ENCODE data around the gene ACBD3.

Gene ACBD3

DNA sequence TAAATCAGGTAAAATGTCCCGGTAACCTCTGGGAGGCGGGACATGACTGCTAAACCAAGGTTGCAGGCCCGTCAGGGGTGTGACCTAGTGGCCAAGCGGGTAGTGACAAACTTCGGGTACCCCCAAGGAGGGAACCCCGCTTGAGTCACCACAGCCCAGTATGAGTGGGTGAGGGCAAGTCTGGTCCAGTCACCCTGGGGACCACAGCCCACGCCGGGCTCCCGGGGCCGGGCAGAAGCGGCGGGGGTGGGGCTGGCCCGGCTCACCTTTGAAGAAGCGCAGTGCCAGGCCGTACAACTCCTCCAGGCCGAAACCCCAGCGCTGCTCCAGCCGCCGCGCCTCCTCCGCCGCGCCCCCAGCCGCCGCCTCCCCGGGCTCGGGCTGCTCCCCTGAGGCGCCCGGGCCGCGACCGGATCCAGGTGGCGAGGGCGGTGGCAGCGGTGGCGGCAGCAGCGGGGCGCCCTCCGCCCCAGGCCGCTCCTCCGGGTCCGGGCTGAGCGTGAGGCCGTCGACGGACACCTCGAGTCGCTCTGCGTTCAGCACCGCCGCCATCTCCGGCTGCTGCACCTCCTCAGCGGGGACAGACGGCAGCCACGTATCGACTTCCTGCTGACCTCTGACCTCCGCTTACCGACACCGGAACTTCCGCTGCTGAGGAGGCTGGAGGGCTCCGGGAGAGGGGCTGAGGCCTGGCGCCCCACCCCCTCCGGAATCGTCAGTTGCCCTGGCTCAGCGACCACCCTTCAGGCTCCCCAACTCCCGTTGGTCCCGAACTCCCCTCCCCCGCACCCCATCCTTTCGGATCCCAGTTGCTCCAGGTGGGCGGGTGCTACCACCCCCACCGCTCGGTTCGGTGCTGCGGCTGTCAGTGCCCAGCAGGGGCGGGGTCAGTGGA, at the start of gene ACBD3:
TSS of gene ACBD3 (minus strand) at position 618 of the 895 bp plus-strand sequence. CDS start at position 552, 66 bp downstream.
- Histone ChIP-seq H3K27me3 (ENCODE audit: control insufficient read depth in 5 of 5, insufficient read depth in 4 of 5, low read length in 5 of 5) (no peaks in the 10 kb centered on the region), H3K36me3 (ENCODE audit: control insufficient read depth in 5 of 5, insufficient read depth in 5 of 5, low read length in 5 of 5) (no peaks in the 10 kb centered on the region), H3K9me3 (ENCODE audit: control insufficient read depth in 5 of 5, low read length in 5 of 5) (no peaks in the 10 kb centered on the region), H3K4me3 (ENCODE audit: low read depth in 1 of 5, low read length in 5 of 5) (peak within 1 kb of the TSS; percentile 85 to 94 (median 90)), H3K4me1 (ENCODE audit: control insufficient read depth in 5 of 5, insufficient read depth in 5 of 5, low read length in 5 of 5) (peaks cover 2 to 43% (median 40%) of the 10 kb centered on the region in 5 donors), H3K27ac (ENCODE audit: low read depth, low read length) (peak within 1 kb of the TSS; percentile 92), H3K9ac (ENCODE audit: low read length in 5 of 5) (peak within 1 kb of the TSS; percentile 75 to 94 (median 87))

DNA sequence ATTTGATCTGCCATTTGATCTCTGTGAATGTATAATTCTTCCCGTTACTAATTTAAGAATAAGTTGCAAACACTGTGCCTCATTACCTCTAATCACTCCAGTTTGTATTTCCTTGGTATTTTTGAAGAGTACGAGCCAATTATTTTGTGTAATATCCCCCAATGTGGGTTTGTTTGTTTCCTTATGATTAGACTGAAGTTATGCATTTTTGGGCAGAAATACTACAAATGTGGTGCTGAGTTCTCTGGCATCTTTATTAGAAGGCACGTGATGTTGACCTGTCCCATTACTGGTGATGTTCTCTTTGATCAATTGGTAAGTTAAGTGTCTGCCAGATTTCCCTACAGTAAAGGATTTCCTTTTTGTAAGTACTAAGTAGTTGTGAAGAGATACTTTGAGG, 47.3 kb upstream of the ACBD3 start:
- Histone ChIP-seq H3K9ac (ENCODE audit: low read length in 5 of 5) (no peak overlapping the region), H3K4me1 (ENCODE audit: control insufficient read depth in 5 of 5, insufficient read depth in 5 of 5, low read length in 5 of 5) (no peaks in the 10 kb centered on the region), H3K27me3 (ENCODE audit: control insufficient read depth in 5 of 5, insufficient read depth in 4 of 5, low read length in 5 of 5) (no peaks in the 10 kb centered on the region), H3K9me3 (ENCODE audit: control insufficient read depth in 5 of 5, low read length in 5 of 5) (no peaks in the 10 kb centered on the region), H3K27ac (ENCODE audit: low read depth, low read length) (no peak overlapping the region), H3K36me3 (ENCODE audit: control insufficient read depth in 5 of 5, insufficient read depth in 5 of 5, low read length in 5 of 5) (peaks cover 0 to 8% (median 3%) of the 10 kb centered on the region in 5 donors), H3K4me3 (ENCODE audit: low read depth in 1 of 5, low read length in 5 of 5) (no peak overlapping the region)

DNA sequence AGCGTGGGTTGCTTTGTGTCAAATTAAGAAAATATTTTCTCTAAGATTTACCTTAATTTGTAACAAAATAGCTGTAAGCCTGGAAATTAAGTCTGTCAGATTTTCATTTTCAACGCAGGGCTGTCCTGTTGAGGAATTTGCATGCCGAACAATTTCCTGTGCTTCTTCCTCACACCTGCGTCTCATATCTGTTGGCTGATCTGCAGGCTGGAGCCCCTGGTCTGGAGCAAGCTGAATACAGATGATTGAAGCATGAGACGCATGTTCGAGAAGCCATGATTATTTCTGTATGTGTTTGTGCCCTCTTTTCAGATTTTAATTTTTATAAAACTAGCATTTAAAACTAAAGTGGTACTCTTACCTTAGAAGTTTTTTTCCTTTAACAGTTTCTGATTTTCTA, 46.8 kb upstream of the ACBD3 start:
- no peak overlapping the region for H3K27ac ChIP-seq (ENCODE audit: low read depth, low read length)
- H3K4me1 ChIP-seq (ENCODE audit: control insufficient read depth in 5 of 5, insufficient read depth in 5 of 5, low read length in 5 of 5), result no peaks in the 10 kb centered on the region
- peaks cover 0 to 8% (median 3%) of the 10 kb centered on the region in 5 donors for H3K36me3 ChIP-seq (ENCODE audit: control insufficient read depth in 5 of 5, insufficient read depth in 5 of 5, low read length in 5 of 5)
- H3K27me3 ChIP-seq (ENCODE audit: control insufficient read depth in 5 of 5, insufficient read depth in 4 of 5, low read length in 5 of 5), result no peaks in the 10 kb centered on the region
- H3K9me3 ChIP-seq (ENCODE audit: control insufficient read depth in 5 of 5, low read length in 5 of 5), result no peaks in the 10 kb centered on the region
- H3K9ac ChIP-seq (ENCODE audit: low read length in 5 of 5), result no peak overlapping the region
- no peak overlapping the region for H3K4me3 ChIP-seq (ENCODE audit: low read depth in 1 of 5, low read length in 5 of 5)

DNA sequence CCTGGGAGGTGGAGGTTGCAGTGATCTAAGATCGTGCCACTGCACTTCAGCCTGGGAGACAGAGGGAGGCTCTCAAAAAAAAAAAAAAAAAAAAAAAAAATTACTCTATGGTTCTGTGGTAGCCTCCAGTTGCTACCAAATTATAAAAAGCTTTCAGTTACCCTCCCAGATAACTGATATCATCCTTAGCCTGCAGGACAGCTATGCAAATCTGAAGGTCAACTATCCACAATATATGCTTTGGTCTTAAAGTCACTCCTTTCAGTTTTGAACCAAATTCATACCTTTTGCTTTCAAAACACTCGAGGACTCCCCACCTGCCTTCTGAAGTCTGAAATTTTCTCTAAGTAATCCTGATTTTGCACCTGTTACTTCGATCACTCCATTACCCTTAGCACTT, 40.1 kb upstream of the ACBD3 start:
- H3K27ac ChIP-seq (ENCODE audit: low read depth, low read length), result no peak overlapping the region
- no peak overlapping the region for H3K9ac ChIP-seq (ENCODE audit: low read length in 5 of 5)
- peaks cover 0 to 12% (median 11%) of the 10 kb centered on the region in 5 donors for H3K4me1 ChIP-seq (ENCODE audit: control insufficient read depth in 5 of 5, insufficient read depth in 5 of 5, low read length in 5 of 5)

DNA sequence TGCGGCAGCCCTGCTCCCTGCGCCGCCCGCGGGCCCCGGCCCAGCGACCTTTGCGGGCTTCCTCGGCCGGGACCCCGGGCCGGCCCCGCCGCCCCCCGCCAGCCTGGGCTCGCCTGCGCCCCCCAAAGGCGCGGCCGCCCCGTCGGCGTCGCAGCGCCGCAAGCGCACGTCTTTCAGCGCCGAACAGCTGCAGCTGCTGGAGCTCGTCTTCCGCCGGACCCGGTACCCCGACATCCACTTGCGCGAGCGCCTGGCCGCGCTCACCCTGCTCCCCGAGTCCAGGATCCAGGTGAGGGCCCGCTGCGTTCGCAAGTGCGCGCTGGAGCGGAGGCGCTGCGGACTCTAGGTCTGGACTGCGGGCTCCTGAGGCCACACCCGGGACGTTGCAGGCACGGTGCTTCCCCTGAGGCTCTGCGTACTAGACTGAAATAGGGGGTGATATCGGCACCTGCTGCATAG, 37.3 kb upstream of the ACBD3 start:
- peaks cover 0 to 12% (median 11%) of the 10 kb centered on the region in 5 donors for H3K4me1 ChIP-seq (ENCODE audit: control insufficient read depth in 5 of 5, insufficient read depth in 5 of 5, low read length in 5 of 5)
- H3K27me3 ChIP-seq (ENCODE audit: control insufficient read depth in 5 of 5, insufficient read depth in 4 of 5, low read length in 5 of 5), result peaks cover 3 to 15% (median 10%) of the 10 kb centered on the region in 5 donors
- H3K36me3 ChIP-seq (ENCODE audit: control insufficient read depth in 5 of 5, insufficient read depth in 5 of 5, low read length in 5 of 5), result no peaks in the 10 kb centered on the region
- no peak overlapping the region for H3K27ac ChIP-seq (ENCODE audit: low read depth, low read length)
- H3K4me3 ChIP-seq (ENCODE audit: low read depth in 1 of 5, low read length in 5 of 5), result peak overlapping the region in 4 of 5 donors; percentile 47 to 56 (median 54)
- no peaks in the 10 kb centered on the region for H3K9me3 ChIP-seq (ENCODE audit: control insufficient read depth in 5 of 5, low read length in 5 of 5)
- no peak overlapping the region for H3K9ac ChIP-seq (ENCODE audit: low read length in 5 of 5)

More for the DNA sequence above, 40.1 kb upstream of the ACBD3 start:
- Histone ChIP-seq H3K36me3 (ENCODE audit: control insufficient read depth in 5 of 5, insufficient read depth in 5 of 5, low read length in 5 of 5) (peaks cover 0 to 8% (median 0%) of the 10 kb centered on the region in 5 donors), H3K9me3 (ENCODE audit: control insufficient read depth in 5 of 5, low read length in 5 of 5) (no peaks in the 10 kb centered on the region), H3K27me3 (ENCODE audit: control insufficient read depth in 5 of 5, insufficient read depth in 4 of 5, low read length in 5 of 5) (peaks cover 3 to 15% (median 10%) of the 10 kb centered on the region in 5 donors), H3K4me3 (ENCODE audit: low read depth in 1 of 5, low read length in 5 of 5) (no peak overlapping the region)

DNA sequence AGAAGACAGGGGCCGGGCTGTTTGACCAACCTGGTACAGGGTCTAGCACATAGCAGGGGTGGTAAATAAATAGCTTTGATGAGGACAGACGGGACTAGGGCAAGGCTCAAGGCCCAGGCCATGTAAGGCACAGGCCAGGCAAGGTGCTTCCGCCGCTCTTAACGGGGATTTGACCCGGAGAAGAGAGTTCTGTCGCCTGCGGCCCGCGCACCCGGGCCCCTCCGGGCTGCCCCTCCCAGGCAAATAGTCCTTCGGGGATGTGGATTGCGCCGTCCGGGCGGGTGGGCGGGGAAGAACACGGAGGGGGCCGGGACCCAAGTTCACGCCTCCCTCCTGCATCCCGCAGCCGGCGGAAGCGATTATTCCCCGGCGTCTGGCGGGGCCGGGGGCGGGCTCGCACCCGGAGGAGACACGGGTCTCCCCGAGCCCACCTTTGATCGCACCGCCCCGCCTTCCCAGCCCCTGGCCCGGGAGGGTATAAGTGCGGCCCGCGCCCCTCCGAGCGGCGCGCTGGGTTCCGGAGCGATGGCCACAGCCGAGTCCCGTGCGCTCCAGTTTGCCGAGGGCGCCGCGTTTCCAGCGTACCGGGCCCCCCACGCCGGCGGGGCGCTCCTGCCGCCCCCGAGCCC, 36.7 kb upstream of the ACBD3 start, which contains the start of gene MIXL1:
TSS of gene MIXL1 (plus strand) at position 508 of the 629 bp plus-strand sequence. CDS start at position 526, 18 bp downstream.
- Histone ChIP-seq H3K27me3 (ENCODE audit: control insufficient read depth in 5 of 5, insufficient read depth in 4 of 5, low read length in 5 of 5) (peaks cover 3 to 15% (median 10%) of the 10 kb centered on the region in 5 donors), H3K27ac (ENCODE audit: low read depth, low read length) (no peak within 1 kb of the TSS), H3K9ac (ENCODE audit: low read length in 5 of 5) (no peak within 1 kb of the TSS), H3K4me1 (ENCODE audit: control insufficient read depth in 5 of 5, insufficient read depth in 5 of 5, low read length in 5 of 5) (peaks cover 0 to 12% (median 11%) of the 10 kb centered on the region in 5 donors), H3K4me3 (ENCODE audit: low read depth in 1 of 5, low read length in 5 of 5) (peak within 1 kb of the TSS in 4 of 5 donors; percentile 47 to 56 (median 54)), H3K36me3 (ENCODE audit: control insufficient read depth in 5 of 5, insufficient read depth in 5 of 5, low read length in 5 of 5) (no peaks in the 10 kb centered on the region), H3K9me3 (ENCODE audit: control insufficient read depth in 5 of 5, low read length in 5 of 5) (no peaks in the 10 kb centered on the region)

DNA sequence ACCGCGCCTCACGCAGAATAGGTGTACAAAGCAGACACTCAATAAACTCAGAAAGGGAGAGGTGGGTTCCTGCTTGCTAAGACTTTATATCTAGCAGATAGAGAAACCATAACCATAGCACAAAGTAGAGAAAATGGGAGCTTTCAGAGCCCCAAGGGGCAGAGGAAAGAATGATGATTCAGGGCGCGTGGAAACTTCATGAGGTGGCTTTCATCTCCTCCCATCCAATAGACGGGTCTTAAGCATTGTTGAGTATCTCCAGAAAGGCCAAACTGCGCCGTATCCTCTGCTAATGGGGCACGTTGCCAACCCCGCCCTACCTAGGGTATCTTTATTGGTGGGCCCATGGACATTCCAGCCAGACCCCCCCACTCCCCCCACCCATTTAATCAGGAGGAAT, 36.1 kb upstream of the ACBD3 start:
- Histone ChIP-seq H3K9me3 (ENCODE audit: control insufficient read depth in 5 of 5, low read length in 5 of 5) (no peaks in the 10 kb centered on the region), H3K27me3 (ENCODE audit: control insufficient read depth in 5 of 5, insufficient read depth in 4 of 5, low read length in 5 of 5) (peaks cover 3 to 15% (median 10%) of the 10 kb centered on the region in 5 donors), H3K36me3 (ENCODE audit: control insufficient read depth in 5 of 5, insufficient read depth in 5 of 5, low read length in 5 of 5) (no peaks in the 10 kb centered on the region), H3K4me3 (ENCODE audit: low read depth in 1 of 5, low read length in 5 of 5) (no peak overlapping the region), H3K4me1 (ENCODE audit: control insufficient read depth in 5 of 5, insufficient read depth in 5 of 5, low read length in 5 of 5) (peaks cover 0 to 12% (median 11%) of the 10 kb centered on the region in 5 donors), H3K27ac (ENCODE audit: low read depth, low read length) (no peak overlapping the region), H3K9ac (ENCODE audit: low read length in 5 of 5) (no peak overlapping the region)

DNA sequence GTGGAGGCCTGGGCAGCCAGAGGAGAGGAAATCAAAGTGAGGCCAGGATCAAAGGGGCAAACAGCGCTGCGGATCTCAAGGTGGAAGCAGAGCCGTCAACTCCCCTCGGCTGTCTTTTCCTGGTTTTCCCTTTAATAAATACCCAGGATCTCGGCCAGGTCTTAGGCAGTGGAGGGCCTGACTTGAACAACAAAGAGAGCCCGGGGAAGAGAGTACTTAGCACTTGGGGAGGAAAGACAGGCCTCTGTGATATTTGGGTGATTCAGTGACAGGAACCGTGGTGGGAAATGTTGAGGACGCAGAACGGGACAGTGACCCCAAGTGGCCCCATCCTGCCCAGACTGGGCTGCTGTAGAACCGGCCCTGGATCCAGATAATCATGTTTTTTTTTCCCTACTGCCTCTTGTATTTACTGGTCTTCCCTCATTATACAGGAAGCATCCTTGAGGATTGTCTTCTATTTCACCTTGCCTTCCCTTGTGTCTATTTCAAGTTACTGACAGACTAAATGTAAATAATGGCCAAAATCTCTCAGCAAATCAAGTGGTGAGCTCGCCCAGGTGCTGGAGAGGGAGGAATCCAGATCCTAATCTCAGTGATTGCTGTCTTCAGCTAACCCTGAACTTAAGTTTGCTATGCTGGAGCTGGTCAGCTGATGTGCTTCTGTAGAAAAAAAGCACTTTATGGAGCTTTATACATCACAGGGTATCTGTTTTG, 34.1 kb upstream of the ACBD3 start:
- peaks cover 3 to 15% (median 10%) of the 10 kb centered on the region in 5 donors for H3K27me3 ChIP-seq (ENCODE audit: control insufficient read depth in 5 of 5, insufficient read depth in 4 of 5, low read length in 5 of 5)
- peaks cover 0 to 12% (median 11%) of the 10 kb centered on the region in 5 donors for H3K4me1 ChIP-seq (ENCODE audit: control insufficient read depth in 5 of 5, insufficient read depth in 5 of 5, low read length in 5 of 5)
- no peak overlapping the region for H3K9ac ChIP-seq (ENCODE audit: low read length in 5 of 5)
- no peaks in the 10 kb centered on the region for H3K36me3 ChIP-seq (ENCODE audit: control insufficient read depth in 5 of 5, insufficient read depth in 5 of 5, low read length in 5 of 5)
- no peak overlapping the region for H3K27ac ChIP-seq (ENCODE audit: low read depth, low read length)
- H3K9me3 ChIP-seq (ENCODE audit: control insufficient read depth in 5 of 5, low read length in 5 of 5), result no peaks in the 10 kb centered on the region
- H3K4me3 ChIP-seq (ENCODE audit: low read depth in 1 of 5, low read length in 5 of 5), result no peak overlapping the region

DNA sequence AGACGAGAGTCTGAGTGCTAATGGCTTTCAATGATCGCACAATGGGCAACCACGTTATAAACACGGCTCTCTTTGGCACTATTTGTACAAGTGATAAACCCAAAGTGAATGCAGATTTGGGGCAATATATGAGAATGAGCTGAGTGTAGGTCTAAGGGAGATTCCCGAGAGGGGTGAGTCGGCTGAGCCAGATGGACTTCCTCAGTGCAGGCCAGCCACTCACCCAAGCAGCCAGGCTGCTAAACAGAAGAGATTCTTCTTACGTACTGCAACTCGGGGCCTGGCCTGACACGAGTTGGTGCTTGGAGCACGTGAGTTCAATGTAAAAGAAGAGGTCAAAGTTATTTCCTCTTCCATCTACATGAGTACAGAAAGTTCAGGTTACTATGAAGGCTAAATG, 30.7 kb upstream of the ACBD3 start:
- Histone ChIP-seq H3K9me3 (ENCODE audit: control insufficient read depth in 5 of 5, low read length in 5 of 5) (no peaks in the 10 kb centered on the region), H3K27ac (ENCODE audit: low read depth, low read length) (no peak overlapping the region), H3K36me3 (ENCODE audit: control insufficient read depth in 5 of 5, insufficient read depth in 5 of 5, low read length in 5 of 5) (no peaks in the 10 kb centered on the region), H3K27me3 (ENCODE audit: control insufficient read depth in 5 of 5, insufficient read depth in 4 of 5, low read length in 5 of 5) (no peaks in the 10 kb centered on the region), H3K9ac (ENCODE audit: low read length in 5 of 5) (no peak overlapping the region), H3K4me3 (ENCODE audit: low read depth in 1 of 5, low read length in 5 of 5) (no peak overlapping the region), H3K4me1 (ENCODE audit: control insufficient read depth in 5 of 5, insufficient read depth in 5 of 5, low read length in 5 of 5) (no peaks in the 10 kb centered on the region)
